HUES64 (cell line): ENCODE results near the gene COPS3.

ENCODE experiments used
- H3K27ac ChIP-seq: 2 replicates; pipeline ENCODE4 v1.7.0; 2013; ENCODE audit warnings: low read depth, low read length, inconsistent platforms
- H3K27me3 ChIP-seq: 2 replicates; pipeline ENCODE4 v1.6.1; 2013; ENCODE audit warnings: mild to moderate bottlenecking, low read length; ENCODE audit not compliant: insufficient read depth
- H3K36me3 ChIP-seq: 2 replicates; pipeline ENCODE4 v1.6.1; 2013; ENCODE audit warnings: mild to moderate bottlenecking, low read length; ENCODE audit not compliant: insufficient read depth
- H3K4me1 ChIP-seq: 2 replicates; pipeline ENCODE4 v1.6.1; 2013; ENCODE audit warnings: mild to moderate bottlenecking, low read length, moderate library complexity; ENCODE audit not compliant: insufficient read depth
- H3K4me3 ChIP-seq: 2 replicates; pipeline ENCODE4 v1.5.1; 2013; ENCODE audit warnings: mild to moderate bottlenecking, low read length, moderate library complexity
- H3K9ac ChIP-seq: 2 replicates; pipeline ENCODE4 v1.6.1; 2013; ENCODE audit warnings: mild to moderate bottlenecking, low read depth, low read length
- H3K9me3 ChIP-seq: 2 replicates; pipeline ENCODE4 v1.6.1; 2013; ENCODE audit warnings: low read depth, low read length; ENCODE audit not compliant: insufficient read depth
- WGBS: fragments of 150-250, 120-280 bp; methylation state at CpG from one replicate; pipeline ENCODE4 v1.1.7; 2013; ENCODE audit warnings: missing lambda C conversion rate; 5-methylcytosine and 5-hydroxymethylcytosine counted together

COPS3 gene

DNA sequence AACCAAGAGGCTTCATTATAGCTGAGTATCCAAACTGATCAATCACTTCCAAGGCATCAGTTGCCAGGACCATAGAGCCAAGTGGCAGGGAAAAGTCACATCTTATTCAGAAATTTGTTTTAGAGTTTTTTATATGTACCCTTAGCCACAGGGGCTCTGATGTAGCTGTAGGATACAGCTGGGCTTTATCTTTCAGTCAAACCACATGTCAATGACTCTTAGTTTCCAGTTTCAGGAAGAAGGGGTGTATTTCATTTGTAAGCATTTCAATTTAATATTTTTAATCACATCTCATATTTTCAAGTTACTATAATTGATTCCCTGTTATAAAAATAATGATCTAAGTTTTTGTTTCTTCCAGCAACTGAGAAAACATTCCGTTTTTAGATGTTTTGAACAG, 41.2 kb downstream of the COPS3 start:
- 77% methylated on average over 1 of the region's 1 CpG for WGBS

DNA sequence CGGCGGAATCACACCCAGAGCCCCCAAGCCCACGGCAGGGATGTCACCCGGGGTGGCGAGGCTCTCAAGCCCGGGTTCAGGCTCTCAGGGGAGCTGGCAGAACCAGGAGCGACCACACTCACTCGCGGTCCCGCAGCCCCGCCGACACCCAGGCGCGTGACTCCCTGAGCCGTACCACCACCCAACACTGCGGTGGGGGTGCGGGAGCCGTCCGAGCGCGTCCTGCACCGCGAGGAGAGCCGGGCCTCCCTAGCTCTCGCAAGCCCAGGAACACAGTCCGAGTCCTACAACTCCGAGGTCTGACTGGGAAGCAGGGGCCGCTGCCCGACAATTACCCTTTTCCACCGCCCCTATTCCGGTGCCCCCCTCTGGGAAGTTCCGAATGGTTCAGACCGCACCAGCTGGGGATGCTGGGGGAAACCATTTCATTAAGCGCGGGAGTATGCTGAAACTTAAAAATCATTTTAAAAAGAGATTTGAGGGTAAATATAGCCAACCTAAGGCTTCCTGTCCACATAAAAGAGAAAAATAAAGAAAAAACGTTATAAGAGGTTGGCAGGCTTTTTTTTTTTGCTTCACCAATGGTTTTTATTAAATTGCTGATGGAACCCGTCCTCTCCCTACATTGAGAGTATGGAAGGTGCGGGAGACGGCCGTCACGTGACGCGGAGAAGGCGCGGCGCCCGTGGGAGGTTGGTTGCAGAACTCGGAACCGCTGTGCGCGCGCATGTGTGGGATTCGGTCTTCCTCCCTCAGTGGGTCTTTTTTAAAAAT, 43.8 kb downstream of the COPS3 start, which contains the start of gene FLCN:
TSS of gene FLCN (minus strand) at position 143 of the 774 bp plus-strand sequence. CDS start 9,031 bp downstream, outside the sequence.
- Histone ChIP-seq H3K9ac (peak within 1 kb of the TSS; percentile 100), H3K27me3 (no peaks in the 10 kb centered on the region), H3K9me3 (no peaks in the 10 kb centered on the region), H3K4me1 (peaks cover 10% of the 10 kb centered on the region; the same call in 1 of the 2 replicates), H3K4me3 (peak within 1 kb of the TSS; percentile 89), H3K27ac (peak within 1 kb of the TSS; percentile 96), H3K36me3 (peaks cover 7% of the 10 kb centered on the region)
- WGBS: under 1% methylated on average over 51 of the region's 53 CpGs

More for the DNA sequence above, 41.2 kb downstream of the COPS3 start:
- no peaks in the 10 kb centered on the region for H3K36me3 ChIP-seq
- H3K27ac ChIP-seq: no peak overlapping the region
- H3K27me3 ChIP-seq: no peaks in the 10 kb centered on the region
- no peak overlapping the region for H3K4me3 ChIP-seq
- no peak overlapping the region for H3K9ac ChIP-seq
- H3K9me3 ChIP-seq: no peaks in the 10 kb centered on the region
- H3K4me1 ChIP-seq: peaks cover 10% of the 10 kb centered on the region; the same call in 1 of the 2 replicates

DNA sequence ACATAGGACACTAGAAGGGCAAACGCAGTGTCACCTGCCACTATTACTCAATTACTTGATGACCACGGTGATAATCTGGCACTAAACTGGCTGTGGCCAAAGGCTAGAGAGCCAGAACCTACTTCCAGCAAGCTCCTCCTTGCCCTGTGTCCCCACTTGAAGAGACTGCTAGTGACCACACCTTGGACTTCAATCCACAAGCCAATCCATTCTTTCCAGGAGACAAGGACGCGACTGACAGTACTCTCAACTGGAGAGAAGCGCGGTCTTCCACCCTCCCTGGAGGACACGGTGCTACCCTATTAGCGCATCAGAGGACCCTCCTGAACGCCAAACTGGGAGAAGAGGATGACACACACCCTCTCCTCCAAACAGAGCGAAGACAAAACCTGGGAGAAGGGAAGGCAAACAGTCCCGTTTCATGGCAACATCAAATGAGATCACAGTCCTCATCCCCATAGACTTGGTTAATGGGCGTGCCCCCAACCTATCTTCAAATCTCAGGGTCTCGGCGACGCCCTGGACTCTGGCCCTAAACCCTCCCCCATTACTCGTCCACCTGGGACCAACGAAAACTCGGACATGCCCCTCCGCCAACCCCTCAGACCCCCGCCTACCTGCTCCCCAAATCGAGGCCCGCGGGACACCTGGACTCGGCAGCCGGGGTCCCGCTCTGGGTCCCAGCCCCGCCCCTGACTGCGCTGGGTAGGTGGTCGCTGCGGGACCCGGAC, 44.6 kb downstream of the COPS3 start:
- no peaks in the 10 kb centered on the region for H3K27me3 ChIP-seq
- no peaks in the 10 kb centered on the region for H3K9me3 ChIP-seq
- peak overlapping the region; percentile 96 for H3K27ac ChIP-seq
- H3K9ac ChIP-seq: peak overlapping the region; percentile 100
- WGBS: 2% methylated on average over 31 of the region's 31 CpGs
- peaks cover 10% of the 10 kb centered on the region; the same call in 1 of the 2 replicates for H3K4me1 ChIP-seq
- H3K4me3 ChIP-seq: peak overlapping the region; percentile 89
- peaks cover 15% of the 10 kb centered on the region for H3K36me3 ChIP-seq

DNA sequence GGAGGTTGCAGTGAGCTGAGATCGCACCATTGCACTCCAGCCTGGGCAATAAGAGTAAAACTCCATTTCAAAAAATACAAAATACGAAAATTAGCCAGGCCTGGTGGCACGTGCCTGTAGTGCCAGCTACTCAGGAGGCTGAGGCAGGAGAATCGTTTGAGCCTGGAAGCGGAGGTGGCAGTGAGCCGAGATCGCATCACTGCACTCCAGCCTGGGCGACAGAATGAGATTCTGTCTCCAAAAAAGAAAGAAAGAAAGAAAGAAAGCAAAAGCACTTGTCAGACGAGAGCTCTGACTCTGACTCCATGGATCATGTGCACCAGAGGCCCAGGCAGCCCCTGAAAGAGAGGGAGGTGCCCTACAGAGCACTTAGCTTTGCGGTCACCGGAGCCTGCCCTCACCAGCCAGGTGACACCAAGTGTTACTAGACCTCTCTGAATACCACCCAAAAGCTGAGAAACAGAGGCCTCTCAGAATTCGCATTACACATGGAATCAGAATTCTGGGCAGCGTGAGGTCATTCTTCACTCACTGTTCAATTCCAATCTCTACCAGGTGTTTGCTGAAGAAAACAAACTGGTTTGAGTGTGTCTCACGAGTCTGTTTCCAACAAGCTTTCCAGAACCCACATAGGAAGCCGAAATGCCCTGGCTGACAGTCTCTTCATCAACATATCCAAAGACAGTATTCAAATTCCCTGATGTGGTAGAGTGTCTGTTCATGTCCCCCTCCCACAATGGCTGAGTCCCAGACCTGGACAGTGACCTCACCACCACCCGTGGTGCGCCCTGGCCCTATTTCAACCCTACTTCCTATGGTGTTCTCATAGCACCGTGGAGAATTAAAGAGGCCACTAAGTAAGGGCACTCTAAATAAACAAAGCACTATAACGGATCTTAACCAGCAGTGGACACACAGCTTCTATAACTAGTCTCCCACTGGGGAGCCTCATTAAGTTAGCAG, 45.6 kb downstream of the COPS3 start:
- peaks cover 23% of the 10 kb centered on the region for H3K36me3 ChIP-seq
- peak overlapping the region; percentile 100; the same call in 1 of the 2 replicates for H3K9ac ChIP-seq
- H3K27ac ChIP-seq: no peak overlapping the region
- 77% methylated on average over 19 of the region's 19 CpGs for WGBS
- peak overlapping the region; percentile 89 for H3K4me3 ChIP-seq
- H3K27me3 ChIP-seq: no peaks in the 10 kb centered on the region
- H3K4me1 ChIP-seq: peaks cover 10% of the 10 kb centered on the region; the same call in 1 of the 2 replicates
- no peaks in the 10 kb centered on the region for H3K9me3 ChIP-seq

DNA sequence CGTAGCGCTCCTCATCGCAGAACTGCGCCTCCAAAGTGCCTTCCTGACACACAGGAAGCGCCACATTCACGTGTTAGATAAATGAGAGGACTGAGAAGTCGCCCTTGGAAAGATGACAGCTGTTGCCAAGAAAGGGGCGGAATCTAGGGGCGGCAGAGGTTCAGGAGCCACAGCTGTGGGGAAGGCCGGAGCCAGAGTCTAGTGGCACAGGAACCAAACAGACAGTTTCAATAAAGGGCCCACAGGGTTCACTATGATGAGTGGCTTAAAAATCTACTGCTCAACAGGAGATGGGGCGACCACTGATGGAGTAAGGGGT, 48.8 kb downstream of the COPS3 start:
- H3K9ac ChIP-seq: no peak overlapping the region
- no peaks in the 10 kb centered on the region for H3K27me3 ChIP-seq
- no peak overlapping the region for H3K4me3 ChIP-seq
- H3K27ac ChIP-seq: no peak overlapping the region
- H3K9me3 ChIP-seq: no peaks in the 10 kb centered on the region
- 94% methylated on average over 11 of the region's 11 CpGs for WGBS
- peaks cover 55% of the 10 kb centered on the region for H3K36me3 ChIP-seq
- peaks cover 10% of the 10 kb centered on the region; the same call in 1 of the 2 replicates for H3K4me1 ChIP-seq

DNA sequence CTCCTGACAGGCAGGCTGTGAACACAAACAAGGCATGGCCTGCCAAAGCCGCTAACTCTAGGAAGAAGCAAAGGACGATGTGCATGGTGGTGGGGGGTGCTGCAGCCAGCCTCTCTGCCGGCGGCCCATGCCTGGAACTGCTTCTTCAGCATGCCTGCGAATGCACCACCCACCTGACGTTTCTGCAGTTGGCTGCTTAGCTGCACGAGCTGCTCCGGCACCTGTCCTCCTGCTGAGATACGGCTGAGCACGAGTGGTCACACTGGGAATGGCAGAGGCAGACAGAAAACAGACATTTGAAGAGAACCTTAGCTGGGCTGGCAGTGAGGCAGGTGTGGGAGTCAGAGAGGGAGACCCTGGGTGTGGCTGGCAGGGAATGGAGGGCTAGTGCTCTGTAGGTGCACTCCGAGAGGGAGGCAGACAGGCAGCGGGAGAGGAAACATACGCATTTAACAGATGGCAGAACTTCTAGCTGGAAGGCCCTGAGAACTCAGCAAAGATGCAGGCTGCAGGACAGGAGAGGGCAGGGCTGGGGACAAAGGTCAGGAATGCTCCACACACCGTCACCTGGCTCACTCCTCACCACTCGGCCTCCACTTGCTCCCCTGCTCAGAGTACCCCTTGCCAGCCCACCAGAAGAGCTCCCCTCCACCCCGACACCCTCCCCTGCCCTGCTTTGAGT, 49.3 kb downstream of the COPS3 start:
- no peak overlapping the region for H3K27ac ChIP-seq
- no peak overlapping the region for H3K4me3 ChIP-seq
- H3K9ac ChIP-seq: no peak overlapping the region
- H3K27me3 ChIP-seq: no peaks in the 10 kb centered on the region
- 93% methylated on average over 16 of the region's 16 CpGs for WGBS
- H3K36me3 ChIP-seq: peaks cover 60% of the 10 kb centered on the region
- no peaks in the 10 kb centered on the region for H3K9me3 ChIP-seq
- peaks cover 10% of the 10 kb centered on the region; the same call in 1 of the 2 replicates for H3K4me1 ChIP-seq

DNA sequence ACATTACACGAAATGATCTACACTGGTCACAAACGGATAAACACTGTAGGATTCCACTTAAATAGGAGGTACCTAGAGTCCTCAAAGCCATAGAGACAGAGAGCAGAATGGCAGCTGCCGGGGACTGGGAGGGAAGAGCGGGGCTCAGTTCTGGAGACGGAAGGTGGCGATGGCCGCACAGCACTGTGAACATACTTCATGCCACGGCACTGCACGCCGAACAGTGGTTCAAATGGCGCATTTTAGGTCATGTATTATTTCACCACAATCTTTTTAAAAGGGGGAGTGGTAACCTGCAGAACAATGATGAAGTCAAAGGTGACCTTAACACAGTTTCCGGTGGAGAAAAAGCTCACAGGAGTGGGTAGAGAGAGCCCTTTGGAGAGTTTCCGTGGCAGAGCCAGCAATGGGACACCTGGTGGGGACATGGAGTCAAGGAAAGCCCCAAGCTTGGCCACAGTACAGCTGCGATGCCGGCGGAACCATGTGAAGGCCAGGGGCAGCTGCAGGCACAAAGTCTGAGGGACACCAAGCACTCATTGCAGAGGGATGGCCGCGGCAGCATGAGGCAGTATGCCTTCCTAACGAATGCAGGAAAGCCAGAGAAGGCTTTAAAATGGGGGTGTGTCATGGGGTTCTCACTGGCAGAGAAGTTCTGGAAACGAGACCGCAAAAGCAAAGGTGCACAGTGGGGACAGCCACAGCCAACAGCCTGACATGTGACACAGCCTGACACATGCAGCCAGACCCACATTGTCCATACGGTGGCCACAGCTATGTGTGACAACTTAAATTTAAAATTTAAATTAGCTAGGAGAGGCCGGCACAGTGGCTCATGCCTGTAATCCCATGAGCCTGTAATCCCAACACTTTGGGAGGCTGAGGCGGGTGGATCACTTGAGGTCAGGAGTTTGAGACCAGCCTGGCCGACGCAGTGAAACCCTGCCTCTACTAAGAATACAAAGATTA, 51.3 kb downstream of the COPS3 start:
- Histone ChIP-seq H3K27me3 (no peaks in the 10 kb centered on the region), H3K27ac (no peak overlapping the region), H3K9me3 (no peaks in the 10 kb centered on the region), H3K4me1 (no peaks in the 10 kb centered on the region), H3K4me3 (no peak overlapping the region), H3K9ac (no peak overlapping the region), H3K36me3 (peaks cover 80% of the 10 kb centered on the region)
- 91% methylated on average over 26 of the region's 26 CpGs for WGBS

DNA sequence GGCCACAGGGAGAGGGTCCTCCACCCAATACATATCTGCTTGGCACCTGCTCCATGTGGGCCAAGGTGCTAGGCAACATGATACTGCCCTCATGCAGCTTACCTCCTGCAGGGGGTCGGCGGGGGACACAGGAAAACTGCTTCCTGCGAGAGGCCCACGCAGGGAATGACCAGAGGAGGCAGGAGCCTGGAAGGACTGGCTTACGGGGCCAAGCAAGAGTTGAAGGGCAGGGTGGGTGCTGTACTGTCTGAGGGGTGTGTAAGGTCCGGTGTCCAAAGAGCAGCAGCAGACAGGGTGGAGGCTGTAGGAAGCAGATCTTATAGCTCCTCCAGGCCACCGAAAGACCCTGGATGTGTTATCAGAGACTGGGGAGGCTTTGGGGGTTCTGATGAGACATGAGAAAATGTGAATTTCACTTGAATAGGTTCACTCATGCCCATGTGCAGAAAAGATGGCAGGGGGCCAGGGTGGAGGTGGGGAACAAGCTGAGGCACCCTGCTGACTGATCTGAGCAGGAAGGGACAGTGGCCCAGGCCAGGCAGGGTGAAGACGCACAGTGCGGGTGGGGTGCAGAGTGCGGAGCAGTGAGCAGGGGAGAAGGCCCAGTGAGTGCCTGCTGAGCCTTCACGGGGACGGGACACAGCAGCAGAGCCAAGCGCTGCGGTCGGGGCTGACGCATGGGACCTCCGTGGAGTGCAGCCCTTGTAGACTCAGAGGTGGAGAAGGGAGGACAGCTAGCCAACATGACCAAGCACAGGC, 52.3 kb downstream of the COPS3 start:
- no peak overlapping the region for H3K9ac ChIP-seq
- no peak overlapping the region for H3K4me3 ChIP-seq
- H3K36me3 ChIP-seq: peaks cover 90% of the 10 kb centered on the region
- WGBS: 94% methylated on average over 17 of the region's 17 CpGs
- H3K4me1 ChIP-seq: no peaks in the 10 kb centered on the region
- H3K27ac ChIP-seq: no peak overlapping the region
- H3K9me3 ChIP-seq: no peaks in the 10 kb centered on the region
- H3K27me3 ChIP-seq: no peaks in the 10 kb centered on the region
